WI38 (cell line): ENCODE results near the gene KIF14.
"Not testable (repeated sequence)": the region's sequence is repeated elsewhere in the genome, so short reads cannot be mapped to it uniquely, and the experiment has no call there.

Experiments used
- H3K4me3 ChIP-seq: 2 replicates; pipeline ENCODE4 v1.5.1; 2011; ENCODE audit warnings: low read depth, mild to moderate bottlenecking, control low read depth, low read length
- TF ChIP-seq, protein P1 (sequence below): IDR thresholded peaks from 2 replicates; pipeline ENCODE4 v1.5.1; 2012; ENCODE audit warnings: low read depth, mild to moderate bottlenecking, control low read depth, low read length

Gene KIF14

DNA sequence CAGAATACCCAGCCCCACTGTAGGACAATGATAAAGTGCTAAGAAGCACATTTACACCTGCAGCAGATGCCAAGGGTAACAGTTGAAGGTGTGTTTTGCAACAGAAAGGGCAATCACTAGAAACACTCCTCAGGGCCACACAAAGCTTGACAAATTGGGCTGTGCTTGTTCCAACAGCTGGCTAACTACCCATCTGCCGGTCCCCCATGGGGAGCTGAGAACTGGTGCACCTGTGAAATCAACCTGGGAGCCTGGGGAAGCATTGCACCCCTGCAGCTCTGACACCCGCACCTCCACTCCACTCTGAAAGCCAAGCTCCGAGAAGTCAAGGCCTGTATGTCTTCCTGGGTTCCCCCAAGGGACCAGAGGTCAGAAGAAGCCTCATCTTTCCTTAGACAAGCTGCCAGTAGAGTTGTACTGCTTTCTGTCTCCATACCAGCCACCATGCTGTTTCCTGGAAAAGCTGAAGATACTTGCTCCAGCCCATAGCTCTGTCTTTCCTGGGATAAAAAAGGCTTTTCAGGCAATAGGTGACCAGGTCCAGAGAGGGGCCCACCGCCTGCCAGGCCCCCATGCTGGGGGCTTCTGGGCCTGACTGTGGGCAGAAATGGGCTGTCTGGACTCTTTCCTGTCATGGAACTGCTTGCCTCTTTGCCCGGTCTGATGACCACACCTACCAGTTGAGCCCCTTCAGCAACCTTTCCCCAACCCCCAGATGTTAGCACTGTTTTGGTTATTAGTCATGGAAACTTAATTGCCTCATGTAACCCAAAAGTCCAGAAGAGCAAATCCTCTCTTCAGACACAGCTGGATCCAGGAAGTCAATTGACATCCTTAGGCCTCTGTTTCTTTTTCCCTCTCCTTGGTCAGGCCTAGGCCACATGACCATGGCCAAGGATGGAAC is 93.6 kb downstream of the KIF14 start:
- TF ChIP-seq, protein P1, sequence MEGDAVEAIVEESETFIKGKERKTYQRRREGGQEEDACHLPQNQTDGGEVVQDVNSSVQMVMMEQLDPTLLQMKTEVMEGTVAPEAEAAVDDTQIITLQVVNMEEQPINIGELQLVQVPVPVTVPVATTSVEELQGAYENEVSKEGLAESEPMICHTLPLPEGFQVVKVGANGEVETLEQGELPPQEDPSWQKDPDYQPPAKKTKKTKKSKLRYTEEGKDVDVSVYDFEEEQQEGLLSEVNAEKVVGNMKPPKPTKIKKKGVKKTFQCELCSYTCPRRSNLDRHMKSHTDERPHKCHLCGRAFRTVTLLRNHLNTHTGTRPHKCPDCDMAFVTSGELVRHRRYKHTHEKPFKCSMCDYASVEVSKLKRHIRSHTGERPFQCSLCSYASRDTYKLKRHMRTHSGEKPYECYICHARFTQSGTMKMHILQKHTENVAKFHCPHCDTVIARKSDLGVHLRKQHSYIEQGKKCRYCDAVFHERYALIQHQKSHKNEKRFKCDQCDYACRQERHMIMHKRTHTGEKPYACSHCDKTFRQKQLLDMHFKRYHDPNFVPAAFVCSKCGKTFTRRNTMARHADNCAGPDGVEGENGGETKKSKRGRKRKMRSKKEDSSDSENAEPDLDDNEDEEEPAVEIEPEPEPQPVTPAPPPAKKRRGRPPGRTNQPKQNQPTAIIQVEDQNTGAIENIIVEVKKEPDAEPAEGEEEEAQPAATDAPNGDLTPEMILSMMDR: no peak
- no peak overlapping the region for H3K4me3 ChIP-seq

DNA sequence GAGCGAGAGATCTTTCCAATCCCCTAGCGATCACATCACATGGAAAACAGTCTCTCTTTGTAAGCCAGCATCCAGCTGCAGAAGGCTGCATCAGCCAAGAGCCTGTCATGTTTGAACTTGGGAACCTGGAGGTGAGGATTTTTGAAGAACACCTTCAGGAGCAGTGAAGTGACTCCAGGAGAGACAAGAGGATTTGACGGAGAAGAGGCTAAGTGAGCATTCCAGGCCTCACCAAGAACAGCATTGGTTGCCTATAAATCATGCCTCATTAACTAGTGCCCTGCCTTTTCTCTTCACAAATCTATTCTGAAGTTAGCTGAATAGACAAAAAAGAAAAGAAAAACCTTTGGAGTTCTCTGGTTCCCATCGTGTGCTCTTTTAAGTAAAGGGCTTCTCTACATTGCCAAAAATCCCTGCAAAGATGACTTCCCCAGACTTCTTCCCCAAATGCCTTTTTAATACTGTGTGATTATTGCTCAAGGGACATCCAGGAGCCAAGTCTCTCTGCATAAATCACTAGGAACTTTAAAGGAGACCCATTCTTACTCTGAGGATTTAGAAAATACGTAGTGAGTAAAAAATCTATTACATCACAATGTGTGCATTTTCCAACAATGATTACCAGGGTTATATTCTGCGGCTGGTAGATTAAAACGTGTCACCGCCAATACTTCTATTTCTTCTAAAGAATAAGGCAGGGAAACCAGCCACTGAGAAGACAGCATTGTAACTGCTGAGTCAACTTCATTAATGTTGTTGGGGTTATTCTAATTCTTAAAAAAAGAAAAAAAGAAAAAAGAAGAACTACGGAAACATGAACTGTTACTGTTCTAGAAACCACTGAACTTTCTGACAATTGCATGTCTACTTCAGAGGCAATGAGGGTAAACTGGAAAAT is 95.2 kb downstream of the KIF14 start:
- TF ChIP-seq, protein P1: no peak
- H3K4me3 ChIP-seq: no peak overlapping the region

DNA sequence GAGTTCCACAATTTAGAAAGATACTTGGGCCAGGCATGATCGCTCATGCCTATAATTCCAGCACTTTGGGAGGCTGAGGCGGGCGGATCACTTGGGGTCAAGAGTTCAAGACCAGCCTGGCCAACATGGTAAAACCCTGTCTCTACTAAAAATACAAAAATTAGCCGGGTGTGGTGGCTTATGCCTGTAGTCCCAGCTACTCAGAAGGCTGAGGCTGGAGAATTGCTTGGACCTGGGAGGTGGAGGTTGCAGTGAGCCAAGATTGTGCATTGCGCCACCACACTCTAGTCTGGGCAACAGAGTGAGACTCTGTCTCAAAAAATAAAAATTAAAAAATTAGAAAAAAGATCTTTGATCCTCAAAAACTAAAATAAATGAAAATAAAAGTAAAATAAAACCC is 96.0 kb downstream of the KIF14 start:
- not testable (repeated sequence) for H3K4me3 ChIP-seq

DNA sequence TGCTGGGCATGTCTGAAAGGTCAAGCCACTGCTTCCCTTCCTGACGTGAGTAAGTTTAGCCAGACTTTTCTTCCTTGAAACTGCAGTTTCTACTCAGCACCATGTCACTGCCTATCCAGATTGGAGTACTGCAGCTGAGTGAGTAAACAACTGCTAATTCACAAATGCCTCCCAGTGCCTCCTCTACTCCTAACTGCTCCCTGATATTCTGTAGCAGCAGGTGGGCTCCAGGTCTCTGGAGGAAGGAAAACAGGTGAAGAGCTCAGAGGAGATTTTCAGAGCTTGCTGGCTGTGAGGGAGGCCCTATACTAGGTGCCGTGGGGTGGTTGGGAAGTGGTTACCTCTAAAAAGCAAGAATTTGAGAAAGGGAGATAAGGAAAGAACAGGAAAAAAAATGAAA is 96.5 kb downstream of the KIF14 start:
- TF ChIP-seq, protein P1: no peak
- no peak overlapping the region for H3K4me3 ChIP-seq

DNA sequence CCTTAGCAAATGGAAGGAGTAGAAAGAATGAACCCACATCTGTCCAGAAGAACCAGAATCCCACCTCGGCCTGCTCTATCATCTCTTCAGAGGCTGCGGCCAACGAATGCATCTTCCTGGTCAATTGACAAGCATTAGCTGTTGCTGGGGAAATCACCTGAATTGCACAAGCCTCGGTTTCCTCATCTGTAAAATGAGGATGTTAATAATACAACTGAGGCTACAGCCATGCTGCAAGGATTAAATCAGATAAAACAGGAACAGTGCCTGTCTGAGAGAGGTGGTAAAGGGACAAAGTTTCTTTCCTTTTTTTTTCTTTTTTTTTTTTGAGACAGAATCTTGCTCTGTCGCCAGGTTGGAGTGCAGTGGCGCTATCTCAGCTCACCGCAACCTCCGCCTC is 99.8 kb downstream of the KIF14 start:
- H3K4me3 ChIP-seq: no peak overlapping the region
- TF ChIP-seq, protein P1: no peak

DNA sequence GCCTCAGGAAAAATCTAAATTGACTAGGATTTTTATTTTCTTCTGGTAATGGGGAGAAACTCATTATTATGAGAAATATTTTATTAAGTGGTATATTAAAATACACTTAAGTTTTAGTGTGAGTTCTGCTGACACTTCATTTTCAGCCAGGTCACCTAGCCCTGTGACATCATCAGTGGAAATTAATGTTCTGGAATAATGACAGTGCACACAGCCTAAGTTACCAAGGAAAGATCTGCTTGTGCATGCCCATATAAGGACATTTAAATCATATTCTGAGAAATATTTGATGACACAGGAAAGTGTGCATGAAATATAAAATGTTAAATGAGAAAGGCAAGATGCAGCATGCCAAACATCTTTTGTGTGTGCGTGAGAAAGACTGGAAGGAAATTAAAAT is 102.0 kb downstream of the KIF14 start:
- TF ChIP-seq, protein P1: no peak
- no peak overlapping the region for H3K4me3 ChIP-seq

DNA sequence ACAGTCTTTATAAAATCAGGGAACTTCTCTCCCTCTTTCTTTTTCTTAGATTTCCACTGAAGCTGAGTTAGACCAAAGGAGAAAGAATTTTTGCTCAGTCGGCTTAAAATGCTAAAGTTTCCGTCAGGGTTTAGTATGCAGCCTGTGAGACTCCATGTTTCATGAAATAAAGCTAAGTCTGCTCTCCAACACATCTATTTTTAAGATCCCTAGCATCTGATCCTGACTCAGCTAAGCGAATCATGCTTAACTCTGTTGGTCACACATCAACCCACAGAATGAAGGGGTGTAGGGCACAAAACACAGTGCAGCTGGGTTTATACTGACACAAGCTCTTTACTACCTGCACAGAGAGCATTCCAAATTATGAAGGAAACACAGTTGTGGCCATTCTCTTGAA is 108.4 kb downstream of the KIF14 start:
- TF ChIP-seq, protein P1: no peak
- no peak overlapping the region for H3K4me3 ChIP-seq
